ENCODE data around the gene WDR93. TPM values are rescaled to one million over a fixed set of nuclear protein-coding genes. Genes with fewer than 3 reads are reported as not detected.

Gene WDR93
- total RNA-seq, 1 experiment from 2014 or later = 0.16 TPM

DNA sequence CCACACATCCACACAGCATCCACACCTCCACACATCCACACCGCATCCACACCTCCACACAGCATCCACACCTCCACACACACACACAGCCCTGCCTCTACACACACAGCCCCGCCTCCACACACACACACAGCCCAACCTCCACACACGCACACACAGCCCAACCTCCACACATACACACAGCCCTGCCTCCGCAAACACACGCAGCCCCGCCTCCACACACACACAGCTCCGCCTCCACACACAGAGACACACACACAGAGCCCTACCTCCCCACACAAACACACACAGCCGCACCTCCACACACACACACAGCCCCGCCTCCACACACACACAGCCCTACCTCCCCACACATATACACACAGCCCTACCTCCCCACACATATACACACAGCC, 55.8 kb downstream of the WDR93 start:
- POLR2A ChIA-PET = no interaction called here
- no peak overlapping the region for H3K4me3 ChIP-seq (ENCODE audit: low read depth, low read length)
- Mint-ChIP-seq H3K4me1 (ENCODE audit: low read depth, unreplicated experiment) (no peaks in the 10 kb centered on the region), H3K27me3 (ENCODE audit: insufficient read depth, unreplicated experiment) (peaks cover 3% of the 10 kb centered on the region), H3K36me3 (ENCODE audit: insufficient read depth, unreplicated experiment) (no peaks in the 10 kb centered on the region), H3K27ac (ENCODE audit: unreplicated experiment) (no peak overlapping the region), H3K9me3 (ENCODE audit: unreplicated experiment) (no peaks in the 10 kb centered on the region), H3K4me3 (ENCODE audit: unreplicated experiment) (no peak overlapping the region)
- no peaks in the 10 kb centered on the region for H3K36me3 ChIP-seq (ENCODE audit: control insufficient read depth, insufficient read depth, low read length)
- H3K4me1 ChIP-seq = peaks cover 2% of the 10 kb centered on the region; the same call in 1 of the 2 replicates
- CTCF ChIA-PET = no interaction called here
- H3K9me3 ChIP-seq = no peaks in the 10 kb centered on the region
- H3K27me3 ChIP-seq (replicated peaks; ENCODE audit: control insufficient read depth, insufficient read depth, low read length) = no peaks in the 10 kb centered on the region
- TF ChIP-seq, protein P1, sequence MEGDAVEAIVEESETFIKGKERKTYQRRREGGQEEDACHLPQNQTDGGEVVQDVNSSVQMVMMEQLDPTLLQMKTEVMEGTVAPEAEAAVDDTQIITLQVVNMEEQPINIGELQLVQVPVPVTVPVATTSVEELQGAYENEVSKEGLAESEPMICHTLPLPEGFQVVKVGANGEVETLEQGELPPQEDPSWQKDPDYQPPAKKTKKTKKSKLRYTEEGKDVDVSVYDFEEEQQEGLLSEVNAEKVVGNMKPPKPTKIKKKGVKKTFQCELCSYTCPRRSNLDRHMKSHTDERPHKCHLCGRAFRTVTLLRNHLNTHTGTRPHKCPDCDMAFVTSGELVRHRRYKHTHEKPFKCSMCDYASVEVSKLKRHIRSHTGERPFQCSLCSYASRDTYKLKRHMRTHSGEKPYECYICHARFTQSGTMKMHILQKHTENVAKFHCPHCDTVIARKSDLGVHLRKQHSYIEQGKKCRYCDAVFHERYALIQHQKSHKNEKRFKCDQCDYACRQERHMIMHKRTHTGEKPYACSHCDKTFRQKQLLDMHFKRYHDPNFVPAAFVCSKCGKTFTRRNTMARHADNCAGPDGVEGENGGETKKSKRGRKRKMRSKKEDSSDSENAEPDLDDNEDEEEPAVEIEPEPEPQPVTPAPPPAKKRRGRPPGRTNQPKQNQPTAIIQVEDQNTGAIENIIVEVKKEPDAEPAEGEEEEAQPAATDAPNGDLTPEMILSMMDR (IDR thresholded peaks at IDR 0.05; ENCODE audit: insufficient read depth in 1 of 2, low read depth in 1 of 2, low read length in 1 of 2, severe bottlenecking in 1 of 2, unreplicated experiment in 1 of 2) = no peak
- no peak for DNase-seq
- intact Hi-C loops (cut with micrococcal nuclease; ENCODE audit: unreplicated experiment) = no loop called here
- BruUV-seq (replicated peaks) = no TSS peak

DNA sequence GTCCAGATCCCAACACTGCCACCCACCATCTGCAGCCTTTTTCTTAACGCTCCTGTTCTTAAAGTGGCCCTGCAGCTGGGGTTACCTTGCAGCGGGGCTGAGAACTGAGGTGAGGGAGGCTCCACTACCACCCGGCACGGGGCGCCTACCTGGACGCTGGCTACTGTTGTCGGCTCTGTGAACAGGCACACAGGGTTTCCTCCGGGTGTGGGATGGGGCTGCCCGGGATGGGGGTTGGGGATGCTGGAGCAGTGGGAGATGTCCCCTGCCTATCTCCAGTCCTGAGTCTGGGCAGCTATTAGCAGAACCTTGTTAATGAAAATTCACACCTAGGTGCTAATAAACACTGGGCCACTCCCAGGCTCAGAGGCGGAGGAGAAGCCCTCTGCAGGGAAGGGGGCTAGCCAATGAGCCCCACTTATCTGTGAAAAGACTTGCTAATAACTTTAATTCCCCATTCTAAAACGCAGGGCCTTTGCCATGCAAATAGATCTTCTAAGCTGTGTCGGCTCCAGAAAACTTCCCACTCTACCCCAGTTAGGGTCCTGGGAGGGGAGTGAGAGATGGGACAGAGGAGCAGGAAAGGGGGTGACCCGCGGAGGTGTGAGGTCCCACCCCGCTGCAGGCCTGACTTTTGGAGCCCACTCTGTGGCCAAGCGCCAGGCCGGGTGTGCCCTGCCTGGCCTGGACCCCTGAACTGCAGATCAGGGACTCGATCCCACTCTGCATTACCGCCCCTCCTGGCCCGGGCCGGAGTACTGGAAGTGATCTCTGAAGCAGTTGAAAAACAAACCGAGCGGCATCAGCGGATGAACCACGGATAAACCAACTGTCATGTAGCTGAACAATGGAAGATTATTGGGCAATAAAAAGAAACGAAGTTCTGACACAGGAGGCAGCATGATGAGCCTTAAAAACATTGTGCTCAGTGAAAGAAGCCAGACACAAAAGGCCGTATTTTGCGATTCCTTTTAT, 57.4 kb downstream of the WDR93 start:
- no peaks in the 10 kb centered on the region for H3K36me3 Mint-ChIP-seq (ENCODE audit: insufficient read depth, unreplicated experiment)
- H3K4me1 Mint-ChIP-seq (ENCODE audit: low read depth, unreplicated experiment) = no peaks in the 10 kb centered on the region
- Histone ChIP-seq H3K4me3 (ENCODE audit: low read depth, low read length) (no peak overlapping the region), H3K27me3 (replicated peaks; ENCODE audit: control insufficient read depth, insufficient read depth, low read length) (no peaks in the 10 kb centered on the region), H3K4me1 (peaks cover 6% of the 10 kb centered on the region; the same call in 1 of the 2 replicates), H3K36me3 (ENCODE audit: control insufficient read depth, insufficient read depth, low read length) (no peaks in the 10 kb centered on the region), H3K9me3 (no peaks in the 10 kb centered on the region)
- intact Hi-C loops (cut with micrococcal nuclease; ENCODE audit: unreplicated experiment) = no loop called here
- no TSS peak for BruUV-seq (replicated peaks)
- no peaks in the 10 kb centered on the region for H3K9me3 Mint-ChIP-seq (ENCODE audit: unreplicated experiment)
- TF ChIP-seq, protein P1 (IDR thresholded peaks at IDR 0.05; ENCODE audit: insufficient read depth in 1 of 2, low read depth in 1 of 2, low read length in 1 of 2, severe bottlenecking in 1 of 2, unreplicated experiment in 1 of 2) = no peak
- DNase-seq = no peak
- no peak overlapping the region for H3K4me3 Mint-ChIP-seq (ENCODE audit: unreplicated experiment)
- H3K27ac Mint-ChIP-seq (ENCODE audit: unreplicated experiment) = no peak overlapping the region
- POLR2A ChIA-PET = no interaction called here
- no peaks in the 10 kb centered on the region for H3K27me3 Mint-ChIP-seq (ENCODE audit: insufficient read depth, unreplicated experiment)
- CTCF ChIA-PET = interaction anchor here (1.0 kb wide), 1 partner anchor 8 kb away, joined by 3 read pairs; no protein-coding TSS in a partner anchor

DNA sequence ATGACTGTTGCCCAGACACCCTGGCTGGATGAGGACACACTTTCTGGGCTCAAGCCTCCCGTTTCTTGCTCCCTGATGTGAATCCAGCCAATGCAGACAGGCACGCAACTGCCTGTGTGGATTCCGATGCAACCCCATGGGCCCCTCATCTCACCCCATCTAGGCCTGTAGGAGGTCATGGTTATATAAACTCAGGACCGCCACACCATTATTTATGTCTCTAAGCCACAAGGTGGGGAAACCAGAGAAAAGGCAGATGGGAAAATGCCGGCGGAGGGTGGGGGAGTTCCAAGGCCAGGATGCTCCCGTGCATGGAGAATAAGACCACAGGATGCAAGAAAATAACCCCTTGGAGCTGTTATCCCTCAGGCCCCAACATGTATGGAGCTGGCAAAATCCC, 58.4 kb downstream of the WDR93 start:
- BruUV-seq (replicated peaks) = no TSS peak
- H3K27me3 Mint-ChIP-seq (ENCODE audit: insufficient read depth, unreplicated experiment) = no peaks in the 10 kb centered on the region
- CTCF ChIA-PET = interaction anchor here (1.1 kb wide), 1 partner anchor 126 kb away, joined by 4 read pairs; no protein-coding TSS in a partner anchor
- no peaks in the 10 kb centered on the region for H3K4me1 Mint-ChIP-seq (ENCODE audit: low read depth, unreplicated experiment)
- Histone ChIP-seq H3K4me1 (peaks cover 6% of the 10 kb centered on the region; the same call in 1 of the 2 replicates), H3K4me3 (ENCODE audit: low read depth, low read length) (no peak overlapping the region), H3K36me3 (ENCODE audit: control insufficient read depth, insufficient read depth, low read length) (no peaks in the 10 kb centered on the region), H3K9me3 (no peaks in the 10 kb centered on the region), H3K27me3 (replicated peaks; ENCODE audit: control insufficient read depth, insufficient read depth, low read length) (no peaks in the 10 kb centered on the region)
- intact Hi-C loops (cut with micrococcal nuclease; ENCODE audit: unreplicated experiment) = no loop called here
- H3K4me3 Mint-ChIP-seq (ENCODE audit: unreplicated experiment) = no peak overlapping the region
- no peaks in the 10 kb centered on the region for H3K36me3 Mint-ChIP-seq (ENCODE audit: insufficient read depth, unreplicated experiment)
- DNase-seq = no peak
- H3K27ac Mint-ChIP-seq (ENCODE audit: unreplicated experiment) = no peak overlapping the region
- POLR2A ChIA-PET = no interaction called here
- H3K9me3 Mint-ChIP-seq (ENCODE audit: unreplicated experiment) = no peaks in the 10 kb centered on the region
- TF ChIP-seq, protein P1 (IDR thresholded peaks at IDR 0.05; ENCODE audit: insufficient read depth in 1 of 2, low read depth in 1 of 2, low read length in 1 of 2, severe bottlenecking in 1 of 2, unreplicated experiment in 1 of 2) = no peak

All from Caco-2 (cell line).